ENCODE data around the gene C1QTNF4.
"Not testable (repeated sequence)": the region's sequence is repeated elsewhere in the genome, so short reads cannot be mapped to it uniquely, and the experiment has no call there.

The C1QTNF4 gene

DNA sequence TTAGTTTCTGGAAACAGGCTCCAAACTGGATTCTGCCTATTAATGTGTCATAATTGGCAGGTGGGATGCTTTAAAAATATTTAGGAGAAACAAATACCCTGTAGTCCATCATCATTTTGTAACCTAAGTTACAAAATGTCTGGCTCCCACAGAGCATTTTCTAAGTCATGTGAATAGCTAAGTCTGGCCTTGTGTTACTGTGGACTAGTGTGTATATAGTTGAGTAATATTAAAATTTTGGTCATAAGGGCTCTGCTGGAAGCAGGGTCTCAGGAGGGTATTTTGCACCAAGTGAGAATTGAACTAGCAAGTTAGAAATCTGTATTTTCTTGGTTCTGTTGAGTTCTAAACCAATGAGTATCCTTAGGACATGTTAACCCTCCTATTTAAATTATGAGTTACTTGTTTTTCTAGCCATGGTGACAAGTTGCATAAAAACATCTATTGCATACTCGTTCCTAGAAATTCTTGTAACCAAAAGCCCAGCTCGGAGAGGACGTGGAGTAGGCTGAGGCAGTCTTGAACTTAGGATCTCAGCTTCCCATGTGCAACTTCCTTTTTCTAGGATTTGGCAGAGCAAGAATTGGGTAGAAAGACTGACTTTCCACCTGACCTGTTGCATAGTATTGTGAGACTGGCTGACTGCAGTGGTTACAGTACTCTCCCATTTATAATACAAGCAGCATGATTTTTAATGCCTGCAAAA lies 23.4 kb downstream of the C1QTNF4 start:
- no peak for DNase-seq (ENCODE audit: low spot score)
- ChIA-PET CTCF (interaction anchor here (0.5 kb wide), 1 partner anchor 41 kb away, joined by 4 read pairs; no protein-coding TSS in a partner anchor), POLR2A (ENCODE audit: low non-redundant PET) (no interaction called here)
- H3K27ac ChIP-seq: no peak overlapping the region
- TF ChIP-seq, protein P1, sequence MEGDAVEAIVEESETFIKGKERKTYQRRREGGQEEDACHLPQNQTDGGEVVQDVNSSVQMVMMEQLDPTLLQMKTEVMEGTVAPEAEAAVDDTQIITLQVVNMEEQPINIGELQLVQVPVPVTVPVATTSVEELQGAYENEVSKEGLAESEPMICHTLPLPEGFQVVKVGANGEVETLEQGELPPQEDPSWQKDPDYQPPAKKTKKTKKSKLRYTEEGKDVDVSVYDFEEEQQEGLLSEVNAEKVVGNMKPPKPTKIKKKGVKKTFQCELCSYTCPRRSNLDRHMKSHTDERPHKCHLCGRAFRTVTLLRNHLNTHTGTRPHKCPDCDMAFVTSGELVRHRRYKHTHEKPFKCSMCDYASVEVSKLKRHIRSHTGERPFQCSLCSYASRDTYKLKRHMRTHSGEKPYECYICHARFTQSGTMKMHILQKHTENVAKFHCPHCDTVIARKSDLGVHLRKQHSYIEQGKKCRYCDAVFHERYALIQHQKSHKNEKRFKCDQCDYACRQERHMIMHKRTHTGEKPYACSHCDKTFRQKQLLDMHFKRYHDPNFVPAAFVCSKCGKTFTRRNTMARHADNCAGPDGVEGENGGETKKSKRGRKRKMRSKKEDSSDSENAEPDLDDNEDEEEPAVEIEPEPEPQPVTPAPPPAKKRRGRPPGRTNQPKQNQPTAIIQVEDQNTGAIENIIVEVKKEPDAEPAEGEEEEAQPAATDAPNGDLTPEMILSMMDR (conservative IDR thresholded peaks at IDR 0.05; ENCODE audit: low read depth): no peak

DNA sequence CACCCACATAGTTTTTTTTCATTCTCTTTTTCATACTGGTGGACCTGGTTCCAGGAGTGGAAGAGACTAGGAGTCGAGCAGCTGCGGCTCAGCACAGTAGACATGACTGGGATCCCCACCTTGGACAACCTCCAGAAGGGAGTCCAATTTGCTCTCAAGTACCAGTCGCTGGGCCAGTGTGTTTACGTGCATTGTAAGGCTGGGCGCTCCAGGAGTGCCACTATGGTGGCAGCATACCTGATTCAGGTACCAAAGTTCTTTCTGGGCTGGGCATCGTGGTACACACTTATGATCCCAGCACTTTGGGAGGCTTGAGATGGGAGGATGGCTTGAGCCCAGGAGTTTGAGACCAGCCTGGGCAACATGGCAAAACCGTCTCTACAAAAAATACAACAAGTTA lies 24.6 kb downstream of the C1QTNF4 start:
- CTCF ChIA-PET: interaction anchor here (0.6 to 0.7 kb wide), 2 partner anchors 99 to 376 kb away, joined by 3 to 4 read pairs; no protein-coding TSS in a partner anchor
- TF ChIP-seq, protein P1 (conservative IDR thresholded peaks at IDR 0.05; ENCODE audit: low read depth): no peak
- no peak overlapping the region for H3K27ac ChIP-seq
- POLR2A ChIA-PET (ENCODE audit: low non-redundant PET): no interaction called here
- no peak for DNase-seq (ENCODE audit: low spot score)

DNA sequence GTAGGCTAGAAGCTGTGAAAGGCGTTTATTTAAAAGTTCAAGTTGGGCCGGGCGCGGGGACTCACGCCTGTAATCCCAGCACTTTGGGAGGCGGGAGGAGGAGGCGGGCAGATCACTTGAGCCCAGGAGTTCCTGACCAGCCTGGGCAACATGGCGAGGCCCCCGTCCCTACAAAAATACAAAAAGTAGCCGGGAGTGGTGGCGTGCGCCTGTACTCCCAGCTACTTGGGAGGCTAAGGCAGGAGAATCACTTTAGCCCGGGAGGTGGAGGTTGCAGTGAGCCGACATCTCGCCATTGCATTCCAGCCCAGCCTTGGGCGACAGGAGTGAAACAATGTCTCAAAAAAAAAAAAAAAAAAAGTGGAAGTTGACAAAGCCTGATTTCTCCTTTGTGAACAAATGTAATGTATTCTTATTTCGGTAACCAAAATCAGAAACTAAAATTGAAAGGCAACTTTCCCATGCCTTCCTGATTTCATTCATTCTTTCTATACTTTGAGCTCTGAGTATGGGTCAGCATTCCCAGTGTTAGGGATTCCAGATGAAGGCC lies 28.0 kb downstream of the C1QTNF4 start:
- peak overlapping the region; percentile 80 for H3K27ac ChIP-seq
- POLR2A ChIA-PET (ENCODE audit: low non-redundant PET): no interaction called here

DNA sequence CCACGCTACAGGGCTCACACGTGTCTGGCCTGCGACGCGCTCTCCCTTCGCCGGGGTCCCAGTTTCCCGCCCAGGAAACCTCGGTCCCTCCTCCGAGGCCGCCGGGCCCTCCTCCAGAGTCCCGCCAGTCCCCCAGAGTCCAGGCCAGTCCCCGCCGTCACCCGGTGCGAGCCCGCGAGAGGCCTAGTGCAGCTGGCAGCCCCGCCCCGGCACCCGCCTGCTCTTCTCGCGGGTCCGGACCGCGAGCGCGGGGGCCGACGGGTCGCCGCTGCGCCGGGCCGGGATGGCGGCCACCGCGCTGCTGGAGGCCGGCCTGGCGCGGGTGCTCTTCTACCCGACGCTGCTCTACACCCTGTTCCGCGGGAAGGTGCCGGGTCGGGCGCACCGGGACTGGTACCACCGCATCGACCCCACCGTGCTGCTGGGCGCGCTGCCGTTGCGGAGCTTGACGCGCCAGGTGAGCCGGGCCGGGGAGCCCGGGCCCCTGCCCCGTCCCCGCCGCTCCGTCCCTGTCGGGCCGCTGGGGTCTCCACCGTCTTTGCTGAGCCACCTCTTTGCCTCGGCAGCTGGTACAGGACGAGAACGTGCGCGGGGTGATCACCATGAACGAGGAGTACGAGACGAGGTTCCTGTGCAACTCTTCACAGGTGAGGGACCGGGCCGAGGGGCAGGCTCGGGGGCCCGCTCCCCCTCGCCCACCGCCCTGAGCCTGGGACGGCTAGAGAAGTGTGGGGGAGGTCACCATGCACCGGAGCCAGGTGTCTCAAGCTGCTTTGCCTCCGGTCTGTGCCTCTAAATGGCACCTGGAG lies 28.7 kb downstream of the C1QTNF4 start, which contains the start of gene PTPMT1:
Gene PTPMT1 (plus strand): TSS at position 260 of the 809 bp plus-strand sequence. CDS start 24 bp downstream, at position 284.
- H3K27ac ChIP-seq: peak within 1 kb of the TSS; percentile 80
- POLR2A ChIA-PET (ENCODE audit: low non-redundant PET): no interaction called here
- TF ChIP-seq, protein P1 (conservative IDR thresholded peaks at IDR 0.05; ENCODE audit: low read depth): no peak
- peak; percentile 57 for DNase-seq (ENCODE audit: low spot score)
- CTCF ChIA-PET: interaction anchor here (0.8 to 1.2 kb wide), 2 partner anchors 12 to 14 kb away, joined by 4 to 8 read pairs; partner anchors contain the start of gene CELF1

More for the DNA sequence above, 28.0 kb downstream of the C1QTNF4 start:
- DNase-seq (ENCODE audit: low spot score): no peak
- CTCF ChIA-PET: interaction anchor here (0.7 to 1.2 kb wide), 2 partner anchors 14 to 63 kb away, joined by 4 to 8 read pairs; no protein-coding TSS in a partner anchor
- TF ChIP-seq, protein P1 (conservative IDR thresholded peaks at IDR 0.05; ENCODE audit: low read depth): no peak

DNA sequence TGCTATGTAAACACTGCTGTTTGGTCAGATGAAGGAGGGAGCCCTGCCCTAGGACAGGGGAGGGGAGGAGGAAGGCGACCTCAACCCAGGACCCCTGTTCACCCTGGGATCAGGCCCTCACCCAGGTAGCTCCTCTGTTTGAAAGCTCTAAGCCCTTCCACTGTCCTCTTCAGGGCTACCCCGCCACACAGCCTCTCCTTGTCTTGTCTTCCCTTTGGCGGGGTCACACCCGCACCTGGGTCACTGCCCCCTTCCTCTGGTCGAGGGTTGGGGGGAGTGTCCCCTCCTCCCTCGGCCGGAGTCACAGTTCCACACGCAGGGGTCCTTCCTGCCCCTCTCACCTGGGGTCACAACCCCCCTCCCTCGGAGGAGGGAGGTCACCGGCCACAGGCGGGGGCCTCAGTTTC lies 29.3 kb downstream of the C1QTNF4 start:
- DNase-seq (ENCODE audit: low spot score): no peak
- TF ChIP-seq, protein P1 (conservative IDR thresholded peaks at IDR 0.05; ENCODE audit: low read depth): no peak
- CTCF ChIA-PET: interaction anchor here (0.8 kb wide), 1 partner anchor 12 kb away, joined by 4 read pairs; the partner anchor contains the start of gene CELF1
- POLR2A ChIA-PET (ENCODE audit: low non-redundant PET): no interaction called here
- H3K27ac ChIP-seq: peak overlapping the region; percentile 80

DNA sequence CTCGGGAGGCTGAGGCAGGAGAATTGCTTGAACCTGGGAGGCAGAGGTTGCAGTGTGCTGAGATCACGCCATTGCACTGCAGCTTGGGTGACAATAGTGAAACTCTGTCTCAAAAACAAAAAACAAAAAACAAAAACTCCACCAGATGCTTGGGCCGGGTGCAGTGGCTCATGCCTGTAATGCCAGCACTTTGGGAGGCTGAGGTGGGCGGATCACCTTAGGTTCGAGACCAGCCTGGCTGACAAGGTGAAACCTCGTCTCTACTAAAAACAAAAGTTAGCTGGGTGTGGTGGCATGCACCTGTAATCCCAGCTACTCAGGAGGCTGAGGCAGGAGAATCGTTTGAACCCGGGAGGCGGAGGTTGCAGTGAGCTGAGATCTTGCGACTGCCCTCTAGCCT lies 29.8 kb downstream of the C1QTNF4 start:
- DNase-seq (ENCODE audit: low spot score); POLR2A ChIA-PET (ENCODE audit: low non-redundant PET): not testable (repeated sequence)
- CTCF ChIA-PET: interaction anchor here (0.8 kb wide), 1 partner anchor 11 kb away, joined by 4 read pairs; the partner anchor contains the start of gene CELF1
- H3K27ac ChIP-seq: peak overlapping the region; percentile 80

DNA sequence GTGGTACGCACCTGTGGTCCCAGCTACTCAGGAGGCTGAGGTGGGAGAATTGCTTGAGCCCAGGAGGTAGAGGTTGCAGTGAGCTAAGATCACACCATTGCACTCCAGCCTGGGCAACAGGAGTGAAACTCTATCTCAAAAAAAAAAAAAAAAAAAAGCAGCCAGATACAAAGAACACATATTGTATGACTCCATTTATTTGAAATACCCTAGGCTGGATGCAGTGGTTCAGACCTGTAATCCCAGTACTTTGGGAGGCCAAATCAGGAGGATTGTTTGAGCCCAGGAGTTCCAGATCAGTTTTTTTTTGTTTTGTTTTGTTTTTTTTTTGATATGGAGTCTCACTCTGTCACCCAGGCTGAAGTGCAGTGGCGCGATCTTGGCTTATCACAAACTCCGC lies 31.8 kb downstream of the C1QTNF4 start:
- POLR2A ChIA-PET (ENCODE audit: low non-redundant PET): interaction anchor here (0.6 kb wide), 1 partner anchor 19 kb away, joined by 3 read pairs; no protein-coding TSS in a partner anchor
- peak overlapping the region; percentile 80; the same call in 1 of the 2 replicates for H3K27ac ChIP-seq
- CTCF ChIA-PET; DNase-seq (ENCODE audit: low spot score): not testable (repeated sequence)

Measured in RWPE1 (cell line).